ENCODE measurements around the gene MTA3.

The MTA3 gene

GRCh38 chr2:42768706-42769256 lies 200.3 kb downstream of the MTA3 start:
- H3K79me2 ChIP-seq = no peaks in the 10 kb centered on the region
- no peaks in the 10 kb centered on the region for H3K27me3 ChIP-seq (ENCODE audit: control insufficient read depth, insufficient read depth, low read length)
- H3K4me2 ChIP-seq (ENCODE audit: low read length) = no peak overlapping the region
- no peak overlapping the region for H3K4me3 ChIP-seq (ENCODE audit: low read depth, low read length)
- no peaks in the 10 kb centered on the region for H3K36me3 ChIP-seq (ENCODE audit: control insufficient read depth, insufficient read depth, low read length)
- no peaks in the 10 kb centered on the region for H3K4me1 ChIP-seq
- H3K27ac ChIP-seq = no peak overlapping the region
- H3K9ac ChIP-seq = no peak overlapping the region
- no peak overlapping the region for H2AFZ ChIP-seq
- no peaks in the 10 kb centered on the region for H3K9me3 ChIP-seq (ENCODE audit: control insufficient read depth, low read length)
- TF ChIP-seq CTCF (IDR thresholded peaks at IDR 0.05) = no peak

GRCh38 chr2:42769583-42770287 lies 201.3 kb downstream of the MTA3 start:
- Histone ChIP-seq H2AFZ (no peak overlapping the region), H3K4me3 (ENCODE audit: low read depth, low read length) (no peak overlapping the region), H3K9ac (no peak overlapping the region), H3K79me2 (no peaks in the 10 kb centered on the region), H3K4me1 (no peaks in the 10 kb centered on the region), H3K36me3 (ENCODE audit: control insufficient read depth, insufficient read depth, low read length) (no peaks in the 10 kb centered on the region), H3K4me2 (ENCODE audit: low read length) (no peak overlapping the region), H3K9me3 (ENCODE audit: control insufficient read depth, low read length) (no peaks in the 10 kb centered on the region), H3K27ac (no peak overlapping the region), H3K27me3 (ENCODE audit: control insufficient read depth, insufficient read depth, low read length) (no peaks in the 10 kb centered on the region)
- no peak for TF ChIP-seq CTCF (IDR thresholded peaks at IDR 0.05)

- Histone ChIP-seq H3K27ac (no peak overlapping the region), H3K9me3 (ENCODE audit: control insufficient read depth, low read length) (no peaks in the 10 kb centered on the region), H3K9ac (no peak overlapping the region), H3K27me3 (ENCODE audit: control insufficient read depth, insufficient read depth, low read length) (no peaks in the 10 kb centered on the region), H3K36me3 (ENCODE audit: control insufficient read depth, insufficient read depth, low read length) (no peaks in the 10 kb centered on the region), H3K4me1 (no peaks in the 10 kb centered on the region), H2AFZ (no peak overlapping the region), H3K4me3 (ENCODE audit: low read depth, low read length) (no peak overlapping the region), H3K79me2 (no peaks in the 10 kb centered on the region), H3K4me2 (ENCODE audit: low read length) (no peak overlapping the region)
- peak; percentile 11 for TF ChIP-seq CTCF (IDR thresholded peaks at IDR 0.05)
These were observed 202.1 kb downstream of the MTA3 start for GRCh38 chr2:42770288-42771131.

GRCh38 chr2:42771546-42772153 lies 203.2 kb downstream of the MTA3 start:
- H3K4me1 ChIP-seq = no peaks in the 10 kb centered on the region
- no peaks in the 10 kb centered on the region for H3K9me3 ChIP-seq (ENCODE audit: control insufficient read depth, low read length)
- H3K27me3 ChIP-seq (ENCODE audit: control insufficient read depth, insufficient read depth, low read length) = no peaks in the 10 kb centered on the region
- H3K4me2 ChIP-seq (ENCODE audit: low read length) = no peak overlapping the region
- no peak overlapping the region for H3K27ac ChIP-seq
- no peak overlapping the region for H3K4me3 ChIP-seq (ENCODE audit: low read depth, low read length)
- no peaks in the 10 kb centered on the region for H3K79me2 ChIP-seq
- TF ChIP-seq CTCF (IDR thresholded peaks at IDR 0.05) = no peak
- no peaks in the 10 kb centered on the region for H3K36me3 ChIP-seq (ENCODE audit: control insufficient read depth, insufficient read depth, low read length)
- no peak overlapping the region for H3K9ac ChIP-seq
- H2AFZ ChIP-seq = no peak overlapping the region

Data from parathyroid adenoma (tissue), 2 donors.